ENCODE results near the gene BSCL2.

GRCh38 chr11:62732830-62733229 lies 25.6 kb upstream of the BSCL2 start:
- TF ChIP-seq PATZ1 (CRISPR knock-in tag; IDR thresholded peaks at IDR 0.05; ENCODE audit: borderline replicate concordance) (no peak), ZFP3 (CRISPR knock-in tag; IDR thresholded peaks at IDR 0.05) (no peak), ESRRG (CRISPR knock-in tag; IDR thresholded peaks at IDR 0.05) (no peak), CREB5 (CRISPR knock-in tag; IDR thresholded peaks at IDR 0.05; ENCODE audit: low read depth) (no peak), SNAI2 (CRISPR knock-in tag; IDR thresholded peaks at IDR 0.05) (no peak), CSRNP3 (CRISPR knock-in tag; IDR thresholded peaks at IDR 0.05) (no peak), ZC3H10 (CRISPR knock-in tag; IDR thresholded peaks at IDR 0.05) (no peak), TSHZ2 (CRISPR knock-in tag; IDR thresholded peaks at IDR 0.05) (no peak), BACH2 (CRISPR knock-in tag; IDR thresholded peaks at IDR 0.05; ENCODE audit: borderline replicate concordance) (no peak), ZNF8 (CRISPR knock-in tag; IDR thresholded peaks at IDR 0.05) (no peak), POU6F1 (CRISPR knock-in tag; IDR thresholded peaks at IDR 0.05; ENCODE audit: borderline replicate concordance, low read depth) (no peak), ZNF565 (CRISPR knock-in tag; conservative IDR thresholded peaks at IDR 0.05; ENCODE audit: low read depth) (no peak), ZNF70 (CRISPR knock-in tag; IDR thresholded peaks at IDR 0.05) (no peak), TOX (CRISPR knock-in tag; IDR thresholded peaks at IDR 0.05; ENCODE audit: borderline replicate concordance) (no peak)
